ENCODE measurements around the gene WDR75. TPM values are rescaled to one million over a fixed set of nuclear protein-coding genes. Genes with fewer than 3 reads are reported as not detected.

Gene WDR75
- total RNA-seq, 1 experiment from 2014 or later = 70.2 TPM

GRCh38 chr2:189402932-189403331 lies 38.3 kb upstream of the WDR75 start:
- H4K20me1 ChIP-seq (ENCODE audit: insufficient read depth) = no peaks in the 10 kb centered on the region
- ChIA-PET RAD21 (ENCODE audit: low non-redundant PET in 1 of 2, low total read pairs in 2 of 2, uncharacterized antibody in 2 of 2, unreplicated experiment in 2 of 2) (interaction anchor here in 1 of 2 experiments (1.5 kb wide), 1 partner anchor 10 kb away, joined by 5 read pairs; no protein-coding TSS in a partner anchor), POLR2A (no interaction called here), CTCF (interaction anchor here (2.0 kb wide), 1 partner anchor 10 kb away, joined by 7 read pairs; no protein-coding TSS in a partner anchor)
- no peaks in the 10 kb centered on the region for H3K9me2 ChIP-seq (ENCODE audit: insufficient read depth)
- DNase-seq (ENCODE audit: low read depth, low spot score) (no peak), ATAC-seq (no peak)
- H3K27ac ChIP-seq (ENCODE audit: low read depth, low read length) = no peak overlapping the region
- no peaks in the 10 kb centered on the region for H3K27me3 ChIP-seq (ENCODE audit: insufficient read depth, low read length)
- no peaks in the 10 kb centered on the region for H3K9me3 ChIP-seq (ENCODE audit: control insufficient read depth in 1 of 2, insufficient read depth in 1 of 2, low read depth in 1 of 2, low read length in 2 of 2)
- H3K36me3 ChIP-seq (ENCODE audit: control insufficient read depth in 1 of 2, insufficient read depth in 2 of 2, low read length in 2 of 2) = no peaks in the 10 kb centered on the region
- no peaks in the 10 kb centered on the region for H3K4me1 ChIP-seq (ENCODE audit: control insufficient read depth in 1 of 2, insufficient read depth in 2 of 2, low read length in 2 of 2)
- H2AFZ ChIP-seq (ENCODE audit: low read depth, low read length, poor library complexity, severe bottlenecking) = no peak overlapping the region
- BruUV-seq (replicated peaks) = no TSS peak
- H3K4me3 ChIP-seq (replicated peaks in 1 of 2; ENCODE audit: low read depth in 1 of 2, low read length in 2 of 2) = no peak overlapping the region
- intact Hi-C loops (cut with micrococcal nuclease) = no loop called here
- no peaks in the 10 kb centered on the region for H3K79me2 ChIP-seq (ENCODE audit: insufficient read depth, low read length)
- TF ChIP-seq ZFX (IDR thresholded peaks at IDR 0.05) (no peak), POLR2A (IDR thresholded peaks at IDR 0.05; ENCODE audit: borderline replicate concordance, extremely low read depth, insufficient read depth, insufficient read length) (no peak), CEBPB (IDR thresholded peaks at IDR 0.05; ENCODE audit: low read depth) (no peak), EZH2phosphoT487 (IDR thresholded peaks at IDR 0.05; ENCODE audit: borderline replicate concordance) (no peak), FOSL1 (IDR thresholded peaks at IDR 0.05; ENCODE audit: low read depth) (no peak), SRF (IDR thresholded peaks at IDR 0.05; ENCODE audit: low read depth) (no peak), EGR1 (IDR thresholded peaks at IDR 0.05; ENCODE audit: low read depth) (no peak), CTCF (IDR thresholded peaks at IDR 0.05 in 2 of 3, conservative IDR thresholded peaks at IDR 0.05 in 1 of 3; ENCODE audit: borderline replicate concordance in 1 of 3, insufficient read depth in 1 of 3, low read depth in 2 of 3, low read length in 2 of 3) (no peak), ELF1 (IDR thresholded peaks at IDR 0.05; ENCODE audit: borderline replicate concordance, low read depth) (no peak), CBX3 (IDR thresholded peaks at IDR 0.05; ENCODE audit: low read depth) (no peak), POLR2AphosphoS5 (IDR thresholded peaks at IDR 0.05; ENCODE audit: low read depth, low read length) (no peak), JUND (IDR thresholded peaks at IDR 0.05) (no peak)
- TF ChIP-seq, protein P1, sequence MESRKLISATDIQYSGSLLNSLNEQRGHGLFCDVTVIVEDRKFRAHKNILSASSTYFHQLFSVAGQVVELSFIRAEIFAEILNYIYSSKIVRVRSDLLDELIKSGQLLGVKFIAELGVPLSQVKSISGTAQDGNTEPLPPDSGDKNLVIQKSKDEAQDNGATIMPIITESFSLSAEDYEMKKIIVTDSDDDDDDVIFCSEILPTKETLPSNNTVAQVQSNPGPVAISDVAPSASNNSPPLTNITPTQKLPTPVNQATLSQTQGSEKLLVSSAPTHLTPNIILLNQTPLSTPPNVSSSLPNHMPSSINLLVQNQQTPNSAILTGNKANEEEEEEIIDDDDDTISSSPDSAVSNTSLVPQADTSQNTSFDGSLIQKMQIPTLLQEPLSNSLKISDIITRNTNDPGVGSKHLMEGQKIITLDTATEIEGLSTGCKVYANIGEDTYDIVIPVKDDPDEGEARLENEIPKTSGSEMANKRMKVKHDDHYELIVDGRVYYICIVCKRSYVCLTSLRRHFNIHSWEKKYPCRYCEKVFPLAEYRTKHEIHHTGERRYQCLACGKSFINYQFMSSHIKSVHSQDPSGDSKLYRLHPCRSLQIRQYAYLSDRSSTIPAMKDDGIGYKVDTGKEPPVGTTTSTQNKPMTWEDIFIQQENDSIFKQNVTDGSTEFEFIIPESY (IDR thresholded peaks at IDR 0.05; ENCODE audit: extremely low read depth, insufficient replicate concordance, low read length) = no peak
- TF ChIP-seq, protein P2, sequence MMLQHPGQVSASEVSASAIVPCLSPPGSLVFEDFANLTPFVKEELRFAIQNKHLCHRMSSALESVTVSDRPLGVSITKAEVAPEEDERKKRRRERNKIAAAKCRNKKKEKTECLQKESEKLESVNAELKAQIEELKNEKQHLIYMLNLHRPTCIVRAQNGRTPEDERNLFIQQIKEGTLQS (IDR thresholded peaks at IDR 0.05) = no peak
- TF ChIP-seq, protein P3, sequence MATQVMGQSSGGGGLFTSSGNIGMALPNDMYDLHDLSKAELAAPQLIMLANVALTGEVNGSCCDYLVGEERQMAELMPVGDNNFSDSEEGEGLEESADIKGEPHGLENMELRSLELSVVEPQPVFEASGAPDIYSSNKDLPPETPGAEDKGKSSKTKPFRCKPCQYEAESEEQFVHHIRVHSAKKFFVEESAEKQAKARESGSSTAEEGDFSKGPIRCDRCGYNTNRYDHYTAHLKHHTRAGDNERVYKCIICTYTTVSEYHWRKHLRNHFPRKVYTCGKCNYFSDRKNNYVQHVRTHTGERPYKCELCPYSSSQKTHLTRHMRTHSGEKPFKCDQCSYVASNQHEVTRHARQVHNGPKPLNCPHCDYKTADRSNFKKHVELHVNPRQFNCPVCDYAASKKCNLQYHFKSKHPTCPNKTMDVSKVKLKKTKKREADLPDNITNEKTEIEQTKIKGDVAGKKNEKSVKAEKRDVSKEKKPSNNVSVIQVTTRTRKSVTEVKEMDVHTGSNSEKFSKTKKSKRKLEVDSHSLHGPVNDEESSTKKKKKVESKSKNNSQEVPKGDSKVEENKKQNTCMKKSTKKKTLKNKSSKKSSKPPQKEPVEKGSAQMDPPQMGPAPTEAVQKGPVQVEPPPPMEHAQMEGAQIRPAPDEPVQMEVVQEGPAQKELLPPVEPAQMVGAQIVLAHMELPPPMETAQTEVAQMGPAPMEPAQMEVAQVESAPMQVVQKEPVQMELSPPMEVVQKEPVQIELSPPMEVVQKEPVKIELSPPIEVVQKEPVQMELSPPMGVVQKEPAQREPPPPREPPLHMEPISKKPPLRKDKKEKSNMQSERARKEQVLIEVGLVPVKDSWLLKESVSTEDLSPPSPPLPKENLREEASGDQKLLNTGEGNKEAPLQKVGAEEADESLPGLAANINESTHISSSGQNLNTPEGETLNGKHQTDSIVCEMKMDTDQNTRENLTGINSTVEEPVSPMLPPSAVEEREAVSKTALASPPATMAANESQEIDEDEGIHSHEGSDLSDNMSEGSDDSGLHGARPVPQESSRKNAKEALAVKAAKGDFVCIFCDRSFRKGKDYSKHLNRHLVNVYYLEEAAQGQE (IDR thresholded peaks at IDR 0.05; ENCODE audit: low read depth) = no peak
- H3K9ac ChIP-seq (ENCODE audit: low read length) = no peak overlapping the region
- H3K4me2 ChIP-seq (ENCODE audit: low read length) = no peak overlapping the region
